Erythroblast (primary cell): ENCODE data around the gene OPCML.

Experiments used
- DNase-seq, 2 experiments: peaks; one replicate each; lab custom pipeline; 2025; lab: John Stamatoyannopoulos, UW
- GATA1 ChIP-seq: IDR thresholded peaks from 2 replicates; pipeline ENCODE4 v1.6.1; 2011; ENCODE audit warnings: low read depth, mild to moderate bottlenecking, control low read depth, low read length, moderate library complexity
- POLR2A ChIP-seq: IDR thresholded peaks from 2 replicates; pipeline ENCODE4 v1.6.1; 2011; ENCODE audit warnings: mild to moderate bottlenecking, low read length

Gene OPCML

GRCh38 chr11:132601875-132602274 is 930.4 kb downstream of the OPCML start:
- no peak for DNase-seq
- TF ChIP-seq POLR2A = no peak
- TF ChIP-seq GATA1 = no peak

DNA sequence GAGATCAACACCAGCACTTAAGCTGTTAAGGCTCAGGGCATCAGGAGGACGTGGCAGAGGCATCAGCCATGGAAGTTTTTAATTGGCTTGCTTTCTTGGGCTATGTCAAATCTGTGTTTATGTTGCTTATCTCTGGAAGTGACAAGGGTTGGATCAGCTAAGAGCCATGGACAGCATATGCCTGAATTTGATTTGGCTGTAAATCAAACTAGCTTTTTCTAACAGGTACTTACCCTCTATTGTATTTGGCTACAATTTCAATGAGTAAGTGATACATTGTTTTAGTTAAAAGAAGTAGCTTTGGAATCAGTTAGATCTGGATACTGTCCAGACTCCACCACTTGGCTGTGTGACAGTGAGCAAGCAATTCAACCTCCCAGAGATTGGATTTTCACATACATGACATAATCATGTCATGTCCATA is 936.6 kb downstream of the OPCML start:
- TF ChIP-seq GATA1 = no peak
- no peak for DNase-seq

- no peak for DNase-seq
- TF ChIP-seq GATA1 (no peak), POLR2A (no peak)
Measured at GRCh38 chr11:132595246-132595645, 937.1 kb downstream of the OPCML start.

- TF ChIP-seq POLR2A = no peak
- DNase-seq = no peak
Measured at GRCh38 chr11:132590986-132591385, 941.3 kb downstream of the OPCML start.

DNA sequence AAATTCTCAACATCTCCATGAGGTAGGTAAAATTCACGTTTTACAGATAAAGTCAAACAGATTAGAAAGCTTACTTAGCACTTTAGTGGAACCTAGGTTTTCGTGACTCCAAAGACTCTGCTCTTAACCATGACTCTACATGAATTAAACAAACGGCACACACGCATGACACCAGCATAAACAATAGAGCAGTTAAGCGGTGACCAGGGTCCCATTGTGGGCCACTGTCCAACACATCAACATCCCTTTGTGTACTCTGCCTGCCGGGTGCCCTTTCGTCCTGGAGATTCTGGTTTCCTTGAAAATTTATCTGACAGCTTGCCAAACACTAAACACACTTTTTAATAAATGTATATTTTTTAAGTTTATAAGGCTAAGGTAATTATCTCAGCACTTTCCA is 941.7 kb downstream of the OPCML start:
- TF ChIP-seq POLR2A (no peak), GATA1 (no peak)
- no peak for DNase-seq

DNA sequence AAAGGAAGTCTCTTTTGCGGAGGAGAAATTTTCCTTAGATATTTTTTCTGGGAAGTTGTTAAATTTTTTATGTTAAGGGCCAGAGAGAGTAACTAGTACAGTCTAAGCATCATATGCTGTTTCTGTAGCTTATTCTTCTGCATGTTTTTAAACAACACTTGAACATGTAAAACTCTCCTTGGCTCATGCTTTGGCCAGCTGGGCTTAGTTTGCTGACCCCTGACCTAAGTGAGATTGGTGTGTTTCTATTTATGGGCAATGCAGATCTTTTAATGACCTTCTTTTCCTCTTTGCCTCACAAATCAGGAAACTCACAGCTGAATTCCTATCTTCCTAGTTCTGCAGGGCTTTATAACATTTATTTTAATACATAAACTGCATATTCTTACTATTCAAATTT is 942.5 kb downstream of the OPCML start:
- TF ChIP-seq POLR2A = no peak
- TF ChIP-seq GATA1 = no peak
- no peak for DNase-seq

- TF ChIP-seq POLR2A = no peak
- no peak for TF ChIP-seq GATA1
- DNase-seq = no peak
Measured at GRCh38 chr11:132588366-132588765, 943.9 kb downstream of the OPCML start.

- DNase-seq = no peak
- TF ChIP-seq POLR2A (no peak), GATA1 (no peak)
Measured at GRCh38 chr11:132587716-132588115, 944.6 kb downstream of the OPCML start.

GRCh38 chr11:132586801-132587200 is 945.5 kb downstream of the OPCML start:
- no peak for DNase-seq
- TF ChIP-seq POLR2A (no peak), GATA1 (no peak)

DNA sequence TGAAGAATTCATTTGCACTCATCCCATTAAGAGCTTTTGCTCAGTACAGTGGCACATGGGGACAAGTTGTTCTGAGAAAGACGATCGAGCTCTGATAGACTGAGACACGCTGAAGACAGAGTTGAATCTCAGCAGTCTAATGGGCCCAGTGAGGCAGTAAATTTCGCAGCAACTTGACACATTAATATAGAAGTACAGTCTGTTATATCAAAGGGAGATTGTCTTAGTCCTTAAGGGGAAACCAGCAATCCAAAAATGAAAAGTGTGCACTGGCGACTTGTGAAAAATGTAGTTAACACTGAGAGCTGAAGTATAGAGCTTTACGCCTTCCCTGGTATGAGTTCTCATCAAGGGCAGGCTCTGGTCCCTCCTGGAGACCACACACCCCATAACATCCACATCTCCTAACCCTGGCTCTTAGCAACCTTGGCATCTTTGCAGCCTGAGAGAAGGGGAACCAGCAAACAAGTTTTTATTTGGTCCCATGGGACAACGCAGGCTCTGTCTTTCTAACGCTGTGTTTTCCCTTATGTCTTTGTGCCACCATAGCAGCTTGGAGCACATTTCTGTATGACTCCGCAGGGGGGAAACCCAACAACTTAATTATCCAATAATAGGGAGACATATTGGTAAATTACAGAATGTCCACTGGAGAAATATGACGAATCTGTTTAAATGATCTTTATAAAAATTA is 952.5 kb downstream of the OPCML start:
- DNase-seq = no peak
- TF ChIP-seq POLR2A (no peak), GATA1 (no peak)

GRCh38 chr11:132579136-132579535 is 953.2 kb downstream of the OPCML start:
- no peak for TF ChIP-seq GATA1
- TF ChIP-seq POLR2A = no peak
- no peak for DNase-seq

DNA sequence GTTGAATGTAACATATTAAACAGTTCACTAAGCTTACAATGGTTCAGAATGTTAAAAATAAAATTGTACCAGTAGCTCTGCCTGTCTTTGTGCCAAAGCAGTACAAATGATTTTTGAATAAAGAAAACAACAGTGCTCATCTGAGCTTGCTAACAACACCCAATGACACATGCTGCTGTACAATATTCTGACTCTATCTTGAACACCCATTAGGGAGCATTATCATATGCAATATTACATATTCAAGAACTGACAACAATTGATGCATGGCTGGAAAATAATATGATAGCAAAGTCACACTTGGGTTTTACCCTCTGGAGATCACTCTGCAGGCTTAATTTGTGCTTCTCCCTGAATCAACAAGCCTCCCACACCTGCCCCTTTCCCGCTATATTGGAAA is 953.7 kb downstream of the OPCML start:
- TF ChIP-seq POLR2A = no peak
- TF ChIP-seq GATA1 = no peak
- no peak for DNase-seq

DNA sequence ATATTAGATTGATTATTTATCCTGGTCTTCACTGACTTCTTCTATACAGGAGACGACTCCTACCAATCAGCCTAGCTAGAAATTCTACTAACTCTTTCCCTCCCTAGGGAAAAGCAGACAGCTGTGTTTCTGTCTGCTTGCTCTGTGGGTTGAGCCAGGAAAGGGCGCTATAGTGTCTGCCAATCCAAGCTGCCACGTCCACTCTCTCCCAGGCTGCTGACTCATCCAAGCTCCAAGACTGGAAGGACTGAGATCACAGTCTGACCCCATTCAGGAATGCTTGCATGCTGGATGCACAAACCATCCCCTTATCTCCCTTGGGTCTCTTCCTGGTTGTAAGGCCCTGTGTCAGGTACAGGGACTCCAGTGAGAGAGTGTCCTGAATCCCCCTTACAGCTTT is 955.6 kb downstream of the OPCML start:
- DNase-seq = no peak
- TF ChIP-seq GATA1 (no peak), POLR2A (no peak)

DNA sequence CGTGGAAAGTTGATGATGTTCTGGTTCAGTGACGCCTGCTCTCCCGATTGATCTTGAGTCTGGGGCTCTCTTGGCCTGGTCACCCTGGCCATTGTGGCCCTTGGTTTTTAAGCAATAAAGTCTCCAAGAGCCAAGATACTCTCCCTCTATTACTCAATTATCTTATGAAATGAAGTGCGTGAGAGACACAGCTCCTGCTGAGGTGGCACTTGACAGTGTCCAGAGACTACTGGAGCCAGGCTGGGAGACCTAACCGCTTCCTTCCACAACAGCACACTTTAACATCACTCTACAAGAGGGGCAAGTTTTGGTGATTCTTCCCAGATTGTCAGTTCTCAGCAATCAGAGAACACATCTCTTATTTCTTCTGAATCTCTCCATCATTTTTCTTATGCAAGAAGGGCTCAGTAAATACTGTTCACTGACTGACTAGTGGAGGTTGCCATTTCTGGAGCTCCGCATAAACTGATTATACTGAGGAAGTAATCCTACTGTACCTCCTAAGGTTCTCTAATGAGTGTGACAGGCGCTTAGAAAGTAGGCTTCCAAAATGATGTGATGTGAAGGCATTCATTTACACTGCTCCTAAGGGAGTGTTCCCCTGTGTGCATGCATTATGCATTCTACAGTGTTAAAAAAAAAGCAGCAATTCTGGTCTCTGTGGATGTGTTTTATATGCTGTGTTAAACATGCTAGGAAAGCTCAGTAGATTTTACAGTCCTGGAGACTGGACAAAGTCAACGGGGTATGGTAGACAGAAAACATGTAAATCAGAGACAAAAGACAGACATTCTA is 968.0 kb downstream of the OPCML start:
- DNase-seq = no peak
- no peak for TF ChIP-seq POLR2A
- no peak for TF ChIP-seq GATA1

GRCh38 chr11:132563050-132563449 is 969.3 kb downstream of the OPCML start:
- no peak for DNase-seq
- TF ChIP-seq POLR2A = no peak
- no peak for TF ChIP-seq GATA1
